T-helper 2 cell treated with Interferon-gamma antibody and Interleukin-4, amounts not matched to agents 5 μg/mL and 100 μg/mL, for 36 hours (primary cell): ENCODE data around the gene FAM228B.
"Not testable (repeated sequence)": the region's sequence is repeated elsewhere in the genome, so short reads cannot be mapped to it uniquely, and the experiment has no call there.

Experiments
- DNase-seq: peaks from one replicate; pipeline ENCODE4 v3.0.0; 2021; ENCODE audit warnings: low spot score
- H3K27ac Mint-ChIP-seq: one replicate; pipeline ENCODE4 v1.8.0; 2021; ENCODE audit warnings: mild to moderate bottlenecking, mixed read lengths
- H3K27me3 Mint-ChIP-seq: one replicate; pipeline ENCODE4 v1.8.0; 2021; ENCODE audit warnings: low read depth, mixed read lengths
- H3K36me3 Mint-ChIP-seq: one replicate; pipeline ENCODE4 v1.8.0; 2021; ENCODE audit warnings: low read depth, mixed read lengths
- H3K4me1 Mint-ChIP-seq: one replicate; pipeline ENCODE4 v1.8.0; 2021; ENCODE audit warnings: low read depth, mixed read lengths
- H3K4me3 Mint-ChIP-seq: one replicate; pipeline ENCODE4 v1.8.0; 2022; ENCODE audit warnings: mild to moderate bottlenecking, moderate library complexity, mixed read lengths
- H3K9me3 Mint-ChIP-seq: one replicate; pipeline ENCODE4 v1.8.0; 2021; ENCODE audit warnings: mixed read lengths

FAM228B gene

GRCh38 chr2:24086241-24086640, 37.0 kb upstream of the FAM228B start:
- Mint-ChIP-seq H3K4me3 (no peak overlapping the region), H3K9me3 (no peaks in the 10 kb centered on the region), H3K36me3 (peaks cover 2% of the 10 kb centered on the region), H3K27ac (no peak overlapping the region), H3K27me3 (no peaks in the 10 kb centered on the region), H3K4me1 (peaks cover 8% of the 10 kb centered on the region)
- no peak for DNase-seq

- Mint-ChIP-seq H3K36me3 (no peaks in the 10 kb centered on the region), H3K9me3 (no peaks in the 10 kb centered on the region), H3K27me3 (no peaks in the 10 kb centered on the region), H3K4me1 (peaks cover 8% of the 10 kb centered on the region), H3K4me3 (no peak overlapping the region), H3K27ac (no peak overlapping the region)
- DNase-seq, result no peak
Observed at GRCh38 chr2:24087032-24087431, 36.2 kb upstream of the FAM228B start.

- H3K9me3 Mint-ChIP-seq, result no peaks in the 10 kb centered on the region
Observed at GRCh38 chr2:24088821-24089359, 34.4 kb upstream of the FAM228B start.

GRCh38 chr2:24093270-24093669, 30.0 kb upstream of the FAM228B start:
- not testable (repeated sequence) for H3K27me3 Mint-ChIP-seq, H3K27ac Mint-ChIP-seq, H3K36me3 Mint-ChIP-seq, H3K9me3 Mint-ChIP-seq, DNase-seq, H3K4me3 Mint-ChIP-seq, H3K4me1 Mint-ChIP-seq

More at GRCh38 chr2:24088821-24089359, 34.4 kb upstream of the FAM228B start:
- peaks cover 2% of the 10 kb centered on the region for H3K36me3 Mint-ChIP-seq
- DNase-seq, result no peak
- H3K4me3 Mint-ChIP-seq, result no peak overlapping the region
- H3K27me3 Mint-ChIP-seq, result no peaks in the 10 kb centered on the region
- H3K4me1 Mint-ChIP-seq, result peaks cover 8% of the 10 kb centered on the region
- no peak overlapping the region for H3K27ac Mint-ChIP-seq

- not testable (repeated sequence) for H3K27me3 Mint-ChIP-seq, H3K36me3 Mint-ChIP-seq, H3K27ac Mint-ChIP-seq, DNase-seq, H3K4me1 Mint-ChIP-seq, H3K4me3 Mint-ChIP-seq
- peaks cover 14% of the 10 kb centered on the region for H3K9me3 Mint-ChIP-seq
Observed at GRCh38 chr2:24095171-24095677, 28.0 kb upstream of the FAM228B start.

GRCh38 chr2:24100732-24101131, 22.5 kb upstream of the FAM228B start:
- not testable (repeated sequence) for H3K27me3 Mint-ChIP-seq, H3K4me3 Mint-ChIP-seq, H3K36me3 Mint-ChIP-seq, H3K27ac Mint-ChIP-seq, DNase-seq, H3K4me1 Mint-ChIP-seq
- peaks cover 22% of the 10 kb centered on the region for H3K9me3 Mint-ChIP-seq

GRCh38 chr2:24101992-24102391, 21.3 kb upstream of the FAM228B start:
- peaks cover 31% of the 10 kb centered on the region for H3K9me3 Mint-ChIP-seq
- H3K4me3 Mint-ChIP-seq, result no peak overlapping the region
- no peaks in the 10 kb centered on the region for H3K36me3 Mint-ChIP-seq
- no peaks in the 10 kb centered on the region for H3K4me1 Mint-ChIP-seq
- H3K27ac Mint-ChIP-seq, result no peak overlapping the region
- H3K27me3 Mint-ChIP-seq, result peaks cover 2% of the 10 kb centered on the region
- no peak for DNase-seq

- Mint-ChIP-seq H3K9me3 (peaks cover 37% of the 10 kb centered on the region), H3K4me1 (no peaks in the 10 kb centered on the region), H3K36me3 (no peaks in the 10 kb centered on the region), H3K27ac (no peak overlapping the region), H3K4me3 (no peak overlapping the region), H3K27me3 (peaks cover 2% of the 10 kb centered on the region)
- no peak for DNase-seq
Observed at GRCh38 chr2:24102677-24103076, 20.6 kb upstream of the FAM228B start.

GRCh38 chr2:24104110-24104650, 19.1 kb upstream of the FAM228B start:
- Mint-ChIP-seq H3K27ac (no peak overlapping the region), H3K27me3 (no peaks in the 10 kb centered on the region), H3K4me3 (no peak overlapping the region), H3K4me1 (no peaks in the 10 kb centered on the region), H3K36me3 (no peaks in the 10 kb centered on the region), H3K9me3 (peaks cover 36% of the 10 kb centered on the region)
- no peak for DNase-seq

GRCh38 chr2:24104906-24105305, 18.4 kb upstream of the FAM228B start:
- Mint-ChIP-seq H3K9me3 (peaks cover 33% of the 10 kb centered on the region), H3K4me3 (no peak overlapping the region), H3K4me1 (no peaks in the 10 kb centered on the region), H3K27me3 (no peaks in the 10 kb centered on the region), H3K27ac (no peak overlapping the region), H3K36me3 (no peaks in the 10 kb centered on the region)
- no peak for DNase-seq

GRCh38 chr2:24105816-24106215, 17.5 kb upstream of the FAM228B start:
- no peaks in the 10 kb centered on the region for H3K36me3 Mint-ChIP-seq
- no peaks in the 10 kb centered on the region for H3K4me1 Mint-ChIP-seq
- H3K4me3 Mint-ChIP-seq, result no peak overlapping the region
- H3K9me3 Mint-ChIP-seq, result peaks cover 27% of the 10 kb centered on the region
- H3K27ac Mint-ChIP-seq, result no peak overlapping the region
- H3K27me3 Mint-ChIP-seq, result no peaks in the 10 kb centered on the region
- DNase-seq, result no peak

GRCh38 chr2:24106786-24107185, 16.5 kb upstream of the FAM228B start:
- H3K27me3 Mint-ChIP-seq, result no peaks in the 10 kb centered on the region
- no peak overlapping the region for H3K27ac Mint-ChIP-seq
- DNase-seq, result no peak
- no peaks in the 10 kb centered on the region for H3K36me3 Mint-ChIP-seq
- H3K4me3 Mint-ChIP-seq, result no peak overlapping the region
- H3K9me3 Mint-ChIP-seq, result peaks cover 27% of the 10 kb centered on the region
- H3K4me1 Mint-ChIP-seq, result no peaks in the 10 kb centered on the region

- Mint-ChIP-seq H3K27ac (no peak overlapping the region), H3K4me1 (no peaks in the 10 kb centered on the region), H3K36me3 (no peaks in the 10 kb centered on the region), H3K4me3 (no peak overlapping the region), H3K9me3 (peaks cover 27% of the 10 kb centered on the region), H3K27me3 (no peaks in the 10 kb centered on the region)
- no peak for DNase-seq
Observed at GRCh38 chr2:24107336-24107735, 15.9 kb upstream of the FAM228B start.

GRCh38 chr2:24109431-24109830, 13.8 kb upstream of the FAM228B start:
- not testable (repeated sequence) for H3K27ac Mint-ChIP-seq, H3K27me3 Mint-ChIP-seq, H3K4me3 Mint-ChIP-seq, H3K36me3 Mint-ChIP-seq, H3K4me1 Mint-ChIP-seq, DNase-seq
- peaks cover 27% of the 10 kb centered on the region for H3K9me3 Mint-ChIP-seq
